LNCaP clone FGC (cell line): Measurements from ENCODE around the gene SLC25A39.

ENCODE experiments used
- DNase-seq: peaks from one replicate; pipeline ENCODE4 v3.0.0-alpha.2; 2011; ENCODE audit warnings: low read depth
- H3K4me3 ChIP-seq: 2 replicates; pipeline ENCODE4 v1.5.1; 2011; ENCODE audit warnings: mild to moderate bottlenecking, low read depth, low read length, control low read depth
- CTCF ChIP-seq: IDR thresholded peaks from 2 replicates; pipeline ENCODE4 v1.5.1; 2012; ENCODE audit warnings: mild to moderate bottlenecking; ENCODE audit not compliant: control insufficient read depth, insufficient read depth; ENCODE audit errors: extremely low read depth

Gene SLC25A39

GRCh38 chr17:44359006-44359405, 34.4 kb upstream of the SLC25A39 start:
- no peak for TF ChIP-seq CTCF
- DNase-seq: no peak

GRCh38 chr17:44358066-44358465, 33.4 kb upstream of the SLC25A39 start:
- no peak for DNase-seq
- no peak overlapping the region for H3K4me3 ChIP-seq
- no peak for TF ChIP-seq CTCF

More at GRCh38 chr17:44359006-44359405, 34.4 kb upstream of the SLC25A39 start:
- no peak overlapping the region for H3K4me3 ChIP-seq

GRCh38 chr17:44356241-44356640, 31.6 kb upstream of the SLC25A39 start:
- no peak for DNase-seq
- TF ChIP-seq CTCF: no peak

GRCh38 chr17:44355642-44356099, 31.0 kb upstream of the SLC25A39 start:
- no peak for DNase-seq

More at GRCh38 chr17:44356241-44356640, 31.6 kb upstream of the SLC25A39 start:
- no peak overlapping the region for H3K4me3 ChIP-seq

GRCh38 chr17:44354582-44355561, 30.2 kb upstream of the SLC25A39 start:
- TF ChIP-seq CTCF: no peak
- no peak overlapping the region for H3K4me3 ChIP-seq
- no peak for DNase-seq

More at GRCh38 chr17:44355642-44356099, 31.0 kb upstream of the SLC25A39 start:
- TF ChIP-seq CTCF: no peak
- H3K4me3 ChIP-seq: no peak overlapping the region

GRCh38 chr17:44353672-44354331, 29.2 kb upstream of the SLC25A39 start:
- DNase-seq: no peak

More at GRCh38 chr17:44353672-44354331, 29.2 kb upstream of the SLC25A39 start:
- no peak for TF ChIP-seq CTCF
- H3K4me3 ChIP-seq: no peak overlapping the region
